NCI-H1436 (cell line): ENCODE results near the gene MYO1C.
"Not testable (repeated sequence)": the region's sequence is repeated elsewhere in the genome, so short reads cannot be mapped to it uniquely, and the experiment has no call there.

Experiments used
- DNase-seq: peaks from one replicate; lab custom pipeline; 2025; lab: John Stamatoyannopoulos, UW

MYO1C gene

GRCh38 chr17:1423456-1424135, 68.9 kb downstream of the MYO1C start:
- no peak for DNase-seq

- DNase-seq: no peak
Observed at GRCh38 chr17:1422885-1423284, 69.6 kb downstream of the MYO1C start.

DNA sequence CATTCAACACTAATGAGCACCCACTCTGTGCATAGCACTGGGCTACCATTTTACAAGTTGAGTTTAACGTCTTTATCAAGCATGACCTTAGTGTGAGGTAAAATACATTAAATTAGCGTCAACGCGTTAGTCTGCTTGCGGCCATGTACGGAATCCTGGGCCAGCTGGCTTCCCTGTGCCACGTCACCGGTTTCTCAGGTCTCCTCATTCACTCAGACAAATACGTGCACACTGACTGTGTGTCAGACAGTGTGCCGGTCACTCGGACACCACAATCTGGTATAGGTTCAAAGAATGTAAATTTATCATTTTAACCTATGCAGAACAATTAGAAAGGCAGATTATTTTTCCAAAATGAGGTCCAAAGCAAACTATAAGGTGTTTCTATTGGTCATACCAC, 71.0 kb downstream of the MYO1C start:
- no peak for DNase-seq

DNA sequence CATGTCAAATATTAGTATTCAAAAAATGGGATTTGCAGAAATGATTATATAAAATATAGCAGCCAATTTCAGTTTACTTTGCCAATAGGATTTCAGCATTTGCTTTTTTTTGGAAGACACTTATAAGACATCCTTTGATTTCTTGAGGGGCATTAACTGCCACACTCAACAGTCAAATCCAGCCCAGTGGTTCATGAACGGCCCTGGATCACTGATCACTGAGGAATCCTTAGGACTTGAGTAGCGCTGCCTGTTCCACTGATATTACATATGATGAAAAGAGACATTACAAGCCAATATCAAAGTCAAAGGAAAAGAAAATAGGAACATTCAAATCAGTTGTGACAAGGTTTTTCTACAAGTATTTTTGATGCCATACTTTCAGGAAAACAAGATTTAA, 71.5 kb downstream of the MYO1C start:
- DNase-seq: no peak

DNA sequence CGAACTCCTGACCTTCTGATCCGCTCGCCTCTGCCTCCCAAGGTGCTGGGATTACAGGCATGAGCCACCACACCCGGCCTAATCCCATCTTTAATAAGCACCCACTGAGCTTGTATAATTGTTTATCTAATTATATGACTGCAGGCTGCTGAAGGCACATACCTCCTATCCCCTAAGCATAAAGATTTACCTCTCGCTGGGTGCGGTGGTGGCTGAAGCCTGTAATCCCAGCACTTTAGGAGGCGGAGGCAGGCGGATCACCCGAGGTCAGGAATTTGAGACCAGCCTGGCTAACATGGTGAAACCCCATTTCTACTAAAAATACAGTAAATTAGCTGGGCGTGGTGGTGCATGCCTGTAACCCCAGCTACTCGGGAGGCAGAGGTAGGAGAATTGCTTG, 72.3 kb downstream of the MYO1C start:
- no peak for DNase-seq

- not testable (repeated sequence) for DNase-seq
Observed at GRCh38 chr17:1418476-1418875, 74.0 kb downstream of the MYO1C start.

- DNase-seq: no peak
Observed at GRCh38 chr17:1416414-1416813, 76.1 kb downstream of the MYO1C start.

DNA sequence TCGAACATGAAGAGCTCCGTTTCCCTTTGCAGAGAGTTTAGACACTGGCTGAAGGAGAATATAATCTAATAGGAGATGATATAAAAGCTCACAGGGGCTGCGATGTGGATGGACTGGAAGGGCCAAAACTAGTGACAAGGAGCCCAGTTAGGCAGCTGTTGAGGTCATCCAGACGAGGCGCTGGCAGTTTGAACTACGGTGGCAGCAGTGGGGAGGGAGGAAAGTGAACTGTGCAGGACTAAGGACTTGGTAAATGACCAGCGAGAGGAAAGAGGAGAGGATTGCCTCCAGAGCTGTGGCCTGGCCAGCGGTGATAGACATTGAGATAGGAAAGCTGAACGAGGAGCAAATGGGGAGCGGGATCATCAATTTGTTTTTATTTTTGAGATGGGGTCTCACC, 77.9 kb downstream of the MYO1C start:
- DNase-seq: no peak
